NT2/D1 (cell line): ENCODE data around the gene CDK16.

Experiments
- YY1 ChIP-seq: IDR thresholded peaks from 2 replicates; pipeline ENCODE4 v1.6.1; 2011; ENCODE audit not compliant: insufficient read length, insufficient read depth
- ZNF274 ChIP-seq: IDR thresholded peaks from 2 replicates; pipeline ENCODE4 v1.6.1; 2011; ENCODE audit warnings: mild to moderate bottlenecking, low read depth, low read length

DNA sequence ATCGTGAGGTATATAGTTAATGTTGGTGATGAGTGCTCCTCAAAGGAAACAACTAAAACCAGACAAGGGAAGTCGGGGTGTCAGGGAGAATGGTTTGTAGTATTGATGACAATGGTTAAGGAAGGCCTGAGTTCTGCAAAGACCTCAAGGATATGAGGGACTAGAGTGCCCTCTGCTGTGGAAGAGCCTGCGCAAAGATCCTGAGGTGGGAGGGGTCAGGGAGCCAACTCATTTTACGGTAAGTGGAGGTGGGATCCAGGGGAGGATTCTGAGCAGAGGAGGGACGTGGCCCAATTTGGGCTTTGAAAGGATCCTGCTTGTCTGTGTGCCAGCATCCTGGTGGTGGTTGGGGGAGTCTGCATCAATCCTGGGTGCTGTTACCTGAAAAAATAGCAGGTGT, 13.5 kb upstream of the CDK16 start:
- no peak for TF ChIP-seq ZNF274
- no peak for TF ChIP-seq YY1
